HG03097 (cell line): ENCODE measurements around the gene NPTN.

Experiments used
- ATAC-seq: cut with Tn5 transposase; IDR thresholded peaks from one replicate; pipeline ENCODE4 v1.9.1; 2021; ENCODE audit not compliant: unreplicated experiment, low FRiP score

Gene NPTN

DNA sequence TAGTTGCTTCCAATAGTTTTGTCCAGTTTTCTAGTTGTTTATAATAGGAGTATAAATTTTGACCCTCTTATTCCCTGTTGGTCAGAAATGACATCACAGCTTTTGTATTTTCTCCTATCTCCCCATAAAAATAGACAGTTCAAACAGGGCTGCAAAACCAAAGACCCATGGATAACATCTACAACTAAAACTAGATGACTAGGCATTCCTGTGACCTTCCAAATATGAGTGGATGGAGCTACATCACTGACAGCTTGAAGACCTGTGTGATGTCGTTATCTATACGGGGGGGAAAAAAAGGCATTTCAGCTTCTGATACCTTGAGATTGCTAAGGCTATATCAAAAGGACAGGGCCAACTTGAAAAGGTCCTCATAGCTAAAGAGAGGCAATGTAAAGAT lies 105.6 kb downstream of the NPTN start:
- no peak for ATAC-seq

DNA sequence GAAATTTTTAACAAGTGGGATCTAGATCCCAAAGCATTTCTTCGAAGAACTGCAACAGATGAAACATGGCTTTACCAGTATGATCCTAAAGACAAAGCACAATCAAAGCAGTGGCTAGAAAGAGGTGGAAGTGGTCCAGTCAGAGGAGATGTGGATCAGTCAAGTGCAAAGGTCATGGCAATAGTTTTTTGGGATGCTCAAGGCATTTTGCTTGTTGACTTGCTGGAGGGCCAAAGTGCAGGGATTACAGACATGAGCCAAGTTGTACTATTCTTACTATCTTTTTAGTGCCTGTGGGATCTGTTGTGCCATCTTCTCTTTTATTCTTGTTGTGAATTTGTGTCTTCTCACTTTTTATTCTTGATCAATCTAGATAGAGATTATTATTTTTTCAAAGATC lies 108.3 kb downstream of the NPTN start:
- no peak for ATAC-seq

DNA sequence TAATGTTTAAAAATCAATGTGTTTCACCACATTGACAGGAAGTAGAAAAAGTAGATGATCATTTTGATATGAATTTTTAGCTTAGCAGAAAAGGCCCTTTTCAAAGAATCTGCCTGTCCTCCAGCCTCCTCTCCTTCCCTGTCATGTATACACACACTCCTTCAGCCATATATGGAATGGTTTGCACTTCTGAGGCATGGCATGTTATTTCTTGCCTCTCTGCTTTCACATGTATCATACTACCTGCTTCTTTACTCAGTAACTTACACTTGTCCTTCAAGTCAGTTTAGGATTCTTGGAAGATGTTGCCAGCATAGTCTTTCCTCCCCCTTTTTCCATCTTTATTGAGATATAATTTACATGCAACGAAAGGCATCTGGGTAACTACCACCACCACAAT lies 111.2 kb downstream of the NPTN start:
- ATAC-seq = no peak

DNA sequence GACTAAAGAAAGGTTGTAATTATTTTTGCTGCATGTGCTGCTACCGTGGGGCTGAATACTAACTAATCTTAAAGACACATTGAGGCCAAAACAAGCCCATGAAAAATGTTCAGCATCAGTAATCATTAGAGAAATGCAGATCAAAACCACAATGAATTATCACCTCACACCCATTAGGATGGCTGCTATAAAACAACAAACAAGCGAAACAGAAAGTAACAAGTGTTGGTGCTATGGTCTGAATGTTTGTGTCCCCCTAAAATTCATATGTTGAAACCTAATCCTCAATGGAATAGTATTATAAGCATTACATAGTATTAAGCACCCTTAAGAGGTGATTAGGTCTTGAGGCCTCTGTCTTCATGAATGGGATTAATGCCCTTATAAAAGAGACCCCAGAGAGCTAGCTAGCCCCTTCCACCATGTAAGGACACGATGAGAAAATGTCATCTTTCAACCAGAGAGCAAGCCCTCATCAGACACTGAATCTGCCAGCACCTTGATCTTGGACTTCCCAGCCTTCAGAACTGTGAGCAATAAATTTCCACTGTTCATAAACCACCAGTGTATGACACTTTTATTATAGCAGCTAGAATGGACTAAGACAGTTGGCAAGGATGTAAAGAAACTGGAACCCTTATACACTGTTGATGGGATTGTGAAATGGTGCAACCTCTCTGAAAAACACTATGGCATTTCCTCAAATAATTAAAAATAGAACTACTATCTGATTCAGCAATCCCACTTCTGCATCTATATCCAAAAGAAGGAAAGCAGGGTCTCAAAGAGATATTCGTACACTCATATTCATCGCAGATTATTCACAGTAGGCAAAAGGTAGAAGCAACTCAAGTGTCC lies 114.1 kb downstream of the NPTN start:
- no peak for ATAC-seq

DNA sequence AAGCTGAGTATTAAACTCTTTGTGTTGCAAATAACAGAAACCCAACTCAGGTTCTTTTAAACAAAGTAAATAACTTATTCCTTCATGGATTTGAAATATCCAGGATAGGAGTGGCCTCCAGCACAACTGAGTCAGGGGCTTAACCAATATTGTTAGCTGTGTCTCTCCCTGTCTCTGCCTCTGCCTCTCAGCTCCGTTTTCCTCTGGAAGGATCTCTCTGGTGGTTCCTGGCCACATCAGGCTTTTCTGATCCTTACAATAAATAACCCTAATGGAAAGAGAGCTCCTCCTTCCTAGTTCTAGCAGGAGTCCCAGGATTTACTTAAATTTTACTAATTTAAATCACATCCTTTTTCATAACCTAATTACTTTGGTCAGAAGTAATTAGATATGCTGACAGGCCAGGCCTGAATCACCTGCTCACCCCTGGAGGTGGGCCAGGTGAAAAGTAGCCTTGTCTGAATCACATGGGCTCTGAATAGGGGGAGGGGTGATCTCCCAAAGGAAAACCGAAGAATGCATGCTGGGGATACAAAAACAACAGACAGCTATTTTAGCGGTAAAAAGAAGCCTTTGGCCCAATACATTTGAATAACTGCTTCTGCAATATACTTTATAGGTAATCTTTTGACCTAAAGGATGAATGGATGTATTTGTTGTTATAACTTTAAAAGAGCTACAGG lies 114.9 kb downstream of the NPTN start:
- no peak for ATAC-seq

DNA sequence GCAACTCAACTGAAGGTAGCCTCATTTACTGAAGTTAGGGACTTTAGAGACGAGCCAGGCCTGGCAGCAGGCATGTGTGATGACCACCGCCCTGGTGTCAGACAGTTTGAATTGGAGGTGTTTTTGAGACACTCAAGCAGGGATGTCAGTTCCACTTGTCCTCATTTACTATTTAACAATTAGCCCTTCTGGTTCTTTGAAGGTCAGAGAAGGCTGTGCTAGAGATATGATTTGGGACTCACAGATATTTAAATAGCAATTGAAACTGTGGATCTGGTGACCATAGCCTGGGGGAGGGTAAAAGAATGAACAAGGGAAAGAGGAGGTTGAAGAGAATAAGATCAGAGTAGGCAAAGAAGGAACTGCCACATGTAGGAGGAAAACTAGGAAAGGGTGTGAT lies 115.6 kb downstream of the NPTN start:
- ATAC-seq = no peak

DNA sequence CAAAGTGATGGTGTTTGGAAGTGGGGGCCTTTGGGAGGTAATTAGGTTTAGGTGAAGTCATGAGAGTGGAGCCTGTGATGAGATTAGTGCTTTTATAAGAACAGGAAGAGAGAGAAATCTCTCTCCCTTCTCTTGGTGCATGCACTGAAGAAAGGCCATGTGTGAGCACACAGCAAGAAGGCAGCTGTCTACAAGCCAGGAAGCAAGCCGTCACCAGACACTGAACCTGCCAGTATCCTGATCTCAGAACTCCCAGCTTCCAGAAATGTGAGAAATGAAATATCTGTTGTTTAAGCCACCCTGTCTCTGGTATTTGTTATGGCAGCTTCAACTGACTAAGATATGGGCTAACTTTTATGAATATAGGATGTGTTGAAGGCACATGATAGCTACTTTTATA lies 117.7 kb downstream of the NPTN start:
- no peak for ATAC-seq
